Spleen (tissue), 7 donors: ENCODE measurements around the gene ZNF76.
A peak's percentile ranks its signal among the peaks of the same experiment; 100 is the strongest.

Experiments
- POLR2A ChIP-seq, 3 donors: fragments of 450-650 bp; IDR thresholded peaks; one replicate each; pipeline ENCODE4 v1.5.1; 2017; ENCODE audit warnings: antibody characterized with exemption in 3 of 3, mild to moderate bottlenecking in 1 of 3
- POLR2AphosphoS5 ChIP-seq, 3 donors: sonication (generic); formaldehyde crosslinking; IDR thresholded peaks; one replicate each; pipeline ENCODE4 v1.5.1; 2017; ENCODE audit warnings: antibody characterized with exemption in 3 of 3
- TF ChIP-seq, protein P1 (sequence below), 11 experiments: fragments of 200-600 bp in 7 of 11; fragments of 450-650 bp in 4 of 11; sonication (generic) in 4 of 11; IDR thresholded peaks in 8 of 11; conservative IDR thresholded peaks in 3 of 11; 1 replicate in 7 of 11; 2 replicates in 4 of 11; pipeline versions ENCODE4 v1.4.0 to v1.8.0; 2016 to 2021; ENCODE audit warnings: antibody characterized with exemption in 11 of 11, inconsistent platforms in 4 of 11, mild to moderate bottlenecking in 1 of 11
- donor health status: DM: no; HTN: no; CAD: no; lungs with moderate emphysema.
- donor health status: DM: no; HTN: no; CAD: no.
- donor health status: DM: no; HTN: no; CAD: no.

DNA sequence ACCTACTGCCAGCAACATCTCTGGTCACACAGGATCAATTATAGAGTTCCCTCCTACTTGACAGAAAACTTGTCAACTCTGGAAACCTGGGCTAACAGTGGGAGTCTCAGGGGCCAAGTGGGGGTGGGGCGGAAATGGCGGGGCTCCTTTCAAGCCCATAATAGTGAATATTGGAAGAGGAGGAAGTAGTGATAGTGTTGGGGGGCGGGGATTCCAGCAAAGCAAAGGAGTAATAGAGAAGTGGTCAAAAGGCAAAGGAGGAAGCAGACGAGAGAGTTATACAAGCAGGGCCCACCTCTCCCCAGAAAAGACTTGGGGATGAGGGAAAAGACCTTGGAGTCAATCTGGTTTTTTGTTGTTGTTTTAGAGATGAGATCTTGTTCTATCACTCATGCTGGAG lies 40.1 kb downstream of the ZNF76 start:
- TF ChIP-seq, protein P1, sequence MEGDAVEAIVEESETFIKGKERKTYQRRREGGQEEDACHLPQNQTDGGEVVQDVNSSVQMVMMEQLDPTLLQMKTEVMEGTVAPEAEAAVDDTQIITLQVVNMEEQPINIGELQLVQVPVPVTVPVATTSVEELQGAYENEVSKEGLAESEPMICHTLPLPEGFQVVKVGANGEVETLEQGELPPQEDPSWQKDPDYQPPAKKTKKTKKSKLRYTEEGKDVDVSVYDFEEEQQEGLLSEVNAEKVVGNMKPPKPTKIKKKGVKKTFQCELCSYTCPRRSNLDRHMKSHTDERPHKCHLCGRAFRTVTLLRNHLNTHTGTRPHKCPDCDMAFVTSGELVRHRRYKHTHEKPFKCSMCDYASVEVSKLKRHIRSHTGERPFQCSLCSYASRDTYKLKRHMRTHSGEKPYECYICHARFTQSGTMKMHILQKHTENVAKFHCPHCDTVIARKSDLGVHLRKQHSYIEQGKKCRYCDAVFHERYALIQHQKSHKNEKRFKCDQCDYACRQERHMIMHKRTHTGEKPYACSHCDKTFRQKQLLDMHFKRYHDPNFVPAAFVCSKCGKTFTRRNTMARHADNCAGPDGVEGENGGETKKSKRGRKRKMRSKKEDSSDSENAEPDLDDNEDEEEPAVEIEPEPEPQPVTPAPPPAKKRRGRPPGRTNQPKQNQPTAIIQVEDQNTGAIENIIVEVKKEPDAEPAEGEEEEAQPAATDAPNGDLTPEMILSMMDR (IDR thresholded peaks at IDR 0.05 in 8 of 11, conservative IDR thresholded peaks at IDR 0.05 in 3 of 11), result no peak
- TF ChIP-seq POLR2AphosphoS5 (IDR thresholded peaks at IDR 0.05), result peak in 1 of 3 donors; percentile 36
- no peak for TF ChIP-seq POLR2A (IDR thresholded peaks at IDR 0.05)
